WTC11 (cell line): Measurements from ENCODE around the gene TRPC4AP. TPM values are rescaled to one million over a fixed set of nuclear protein-coding genes. Genes with fewer than 3 reads are reported as not detected.

Experiments
- ATAC-seq: fragments of 200-7000 bp; cut with Tn5 transposase; 2 replicates; pipeline ENCODE4 v1.10.0; 2021; ENCODE audit warnings: mild to moderate bottlenecking, moderate library complexity
- CTCF ChIA-PET: fragments of 300-600 bp; sonication (Branson Sonifier 250); formaldehyde crosslinking; loops from one replicate; lab custom pipeline; 2021; ENCODE audit warnings: antibody characterized with exemption; lab: Charles Lee
- POLR2A ChIA-PET: fragments of 350-600 bp; sonication (Branson Sonifier 250); formaldehyde crosslinking; loops from one replicate; lab custom pipeline; 2021; ENCODE audit warnings: antibody characterized with exemption; lab: Charles Lee
- DNase-seq: peaks from one replicate; pipeline ENCODE4 v3.0.0; 2021; ENCODE audit warnings: low spot score
- H3K27ac Mint-ChIP-seq: 2 replicates; pipeline ENCODE4 v1.8.0; 2021; ENCODE audit warnings: mixed read lengths
- H3K27me3 Mint-ChIP-seq: 2 replicates; pipeline ENCODE4 v1.8.0; 2021; ENCODE audit warnings: low read depth, mild to moderate bottlenecking, moderate library complexity, mixed read lengths
- H3K36me3 Mint-ChIP-seq: 2 replicates; pipeline ENCODE4 v1.8.0; 2021; ENCODE audit warnings: mixed read lengths
- H3K4me1 Mint-ChIP-seq: 2 replicates; pipeline ENCODE4 v1.8.0; 2022; ENCODE audit warnings: mixed read lengths
- H3K4me3 Mint-ChIP-seq: 2 replicates; pipeline ENCODE4 v1.8.0; 2021; ENCODE audit warnings: mild to moderate bottlenecking, moderate library complexity, mixed read lengths
- H3K9me3 Mint-ChIP-seq: 2 replicates; pipeline ENCODE4 v1.8.0; 2021; ENCODE audit warnings: mixed read lengths
- ATF3 ChIP-seq: sonication (generic); formaldehyde crosslinking; conservative IDR thresholded peaks from 2 replicates; pipeline ENCODE4 v1.8.1; 2022; ENCODE audit warnings: mild to moderate bottlenecking, missing genetic modification reagents
- E2F5 ChIP-seq: sonication (generic); formaldehyde crosslinking; IDR thresholded peaks from 2 replicates; pipeline ENCODE4 v1.8.1; 2022; ENCODE audit warnings: mild to moderate bottlenecking, moderate library complexity, missing genetic modification reagents
- FOXJ3 ChIP-seq: sonication (generic); formaldehyde crosslinking; IDR thresholded peaks from 2 replicates; pipeline ENCODE4 v1.9.0; 2021; ENCODE audit warnings: missing genetic modification reagents, mild to moderate bottlenecking, borderline replicate concordance
- FOXP4 ChIP-seq: sonication (generic); formaldehyde crosslinking; IDR thresholded peaks from 2 replicates; pipeline ENCODE4 v1.8.0; 2022; ENCODE audit warnings: mild to moderate bottlenecking, missing genetic modification reagents
- HMGA2 ChIP-seq: fragments of 250-450 bp; sonication (Bioruptor Pico); IDR thresholded peaks from 2 replicates; pipeline ENCODE4 v1.4.0; 2021; ENCODE audit warnings: mild to moderate bottlenecking, moderate library complexity
- IRF2 ChIP-seq: sonication (generic); formaldehyde crosslinking; IDR thresholded peaks from 2 replicates; pipeline ENCODE4 v1.8.0; 2022; ENCODE audit warnings: low read depth, missing genetic modification reagents, borderline replicate concordance
- KAT7 ChIP-seq: sonication (generic); formaldehyde crosslinking; IDR thresholded peaks from 2 replicates; pipeline ENCODE4 v1.8.1; 2023; ENCODE audit warnings: missing genetic modification reagents, mild to moderate bottlenecking, borderline replicate concordance
- MAX ChIP-seq: sonication (generic); formaldehyde crosslinking; IDR thresholded peaks from 2 replicates; pipeline ENCODE4 v1.8.0; 2022; ENCODE audit warnings: mild to moderate bottlenecking, missing genetic modification reagents
- MLX ChIP-seq: sonication (generic); formaldehyde crosslinking; IDR thresholded peaks from 2 replicates; pipeline ENCODE4 v1.8.1; 2023; ENCODE audit warnings: mild to moderate bottlenecking, missing genetic modification reagents, moderate library complexity
- NFE2L1 ChIP-seq: sonication (generic); formaldehyde crosslinking; IDR thresholded peaks from 2 replicates; pipeline ENCODE4 v1.8.1; 2023; ENCODE audit warnings: missing genetic modification reagents
- NFYB ChIP-seq: sonication (generic); formaldehyde crosslinking; conservative IDR thresholded peaks from 2 replicates; pipeline ENCODE4 v1.8.0; 2022; ENCODE audit warnings: low read depth, missing genetic modification reagents
- NR1H2 ChIP-seq: sonication (generic); formaldehyde crosslinking; IDR thresholded peaks from 2 replicates; pipeline ENCODE4 v1.9.0; 2021; ENCODE audit warnings: mild to moderate bottlenecking, moderate library complexity, missing genetic modification reagents
- OVOL2 ChIP-seq: fragments of 250-450 bp; sonication (Bioruptor Pico); IDR thresholded peaks from 2 replicates; pipeline ENCODE4 v1.9.0; 2021; ENCODE audit warnings: mild to moderate bottlenecking, borderline replicate concordance
- PRRX2 ChIP-seq: fragments of 250-450 bp; sonication (Bioruptor Pico); IDR thresholded peaks from 2 replicates; pipeline ENCODE4 v1.8.0; 2021; ENCODE audit warnings: mild to moderate bottlenecking
- RELA ChIP-seq: sonication (generic); formaldehyde crosslinking; IDR thresholded peaks from 2 replicates; pipeline ENCODE4 v1.8.1; 2022; ENCODE audit warnings: missing genetic modification reagents, mild to moderate bottlenecking, borderline replicate concordance
- SMAD4 ChIP-seq: sonication (generic); formaldehyde crosslinking; IDR thresholded peaks from 2 replicates; pipeline ENCODE4 v1.8.0; 2022; ENCODE audit warnings: mild to moderate bottlenecking, missing genetic modification reagents
- TEAD1 ChIP-seq: sonication (generic); formaldehyde crosslinking; IDR thresholded peaks from 2 replicates; pipeline ENCODE4 v1.8.0; 2022; ENCODE audit warnings: mild to moderate bottlenecking, missing genetic modification reagents
- ZNF138 ChIP-seq: sonication (generic); formaldehyde crosslinking; conservative IDR thresholded peaks from 2 replicates; pipeline ENCODE4 v1.8.1; 2022; ENCODE audit warnings: mild to moderate bottlenecking, moderate library complexity, missing genetic modification reagents
- ZNF416 ChIP-seq: fragments of 250-450 bp; sonication (Bioruptor Pico); IDR thresholded peaks from 2 replicates; pipeline ENCODE4 v1.9.0; 2021; ENCODE audit warnings: mild to moderate bottlenecking, inconsistent platforms
- ZNF423 ChIP-seq: fragments of 250-450 bp; sonication (Bioruptor Pico); IDR thresholded peaks from 2 replicates; pipeline ENCODE4 v2.1.2; 2022; ENCODE audit warnings: mild to moderate bottlenecking, moderate library complexity
- ZNF532 ChIP-seq: fragments of 250-450 bp; sonication (Bioruptor Pico); IDR thresholded peaks from 2 replicates; pipeline ENCODE4 v1.9.0; 2021; ENCODE audit warnings: mild to moderate bottlenecking, borderline replicate concordance
- ZNF671 ChIP-seq: fragments of 250-450 bp; sonication (Bioruptor Pico); IDR thresholded peaks from 2 replicates; pipeline ENCODE4 v1.8.0; 2021; ENCODE audit warnings: mild to moderate bottlenecking
- total RNA-seq: library from RNA; stranded (reverse); gene quantifications from 3 replicates; pipeline ENCODE4 v1.2.3, GENCODE V29; 2021

The TRPC4AP gene
- total RNA-seq, 1 experiment from 2014 or later: 73.8 TPM

- no peaks in the 10 kb centered on the region for H3K4me1 Mint-ChIP-seq
- no peak for TF ChIP-seq FOXP4
- no peak for TF ChIP-seq ZNF532 (CRISPR knock-in tag)
- TF ChIP-seq FOXJ3 (CRISPR knock-in tag): no peak
- TF ChIP-seq NFYB (CRISPR knock-in tag): no peak
- TF ChIP-seq IRF2: no peak
- TF ChIP-seq HMGA2: no peak
- no peak for TF ChIP-seq RELA
- no peak for TF ChIP-seq MAX (CRISPR knock-in tag)
- ATAC-seq: no peak
- no peak for DNase-seq
- H3K27me3 Mint-ChIP-seq: no peaks in the 10 kb centered on the region
- H3K9me3 Mint-ChIP-seq: no peaks in the 10 kb centered on the region
- POLR2A ChIA-PET: no interaction called here
- H3K4me3 Mint-ChIP-seq: no peak overlapping the region
- CTCF ChIA-PET: no interaction called here
- no peak overlapping the region for H3K27ac Mint-ChIP-seq
- peaks cover 24% of the 10 kb centered on the region for H3K36me3 Mint-ChIP-seq
Observed at GRCh38 chr20:35042268-35042667, 50.3 kb downstream of the TRPC4AP start.

GRCh38 chr20:35040646-35041045 lies 52.0 kb downstream of the TRPC4AP start:
- peaks cover 22% of the 10 kb centered on the region for H3K36me3 Mint-ChIP-seq
- DNase-seq (no peak), ATAC-seq (no peak)
- TF ChIP-seq TEAD1 (CRISPR knock-in tag): no peak
- no peak for TF ChIP-seq NFE2L1 (CRISPR knock-in tag)
- no peak for TF ChIP-seq ZNF671 (CRISPR knock-in tag)
- H3K27me3 Mint-ChIP-seq: no peaks in the 10 kb centered on the region
- H3K9me3 Mint-ChIP-seq: no peaks in the 10 kb centered on the region
- ChIA-PET CTCF (no interaction called here), POLR2A (no interaction called here)
- no peak overlapping the region for H3K27ac Mint-ChIP-seq
- H3K4me1 Mint-ChIP-seq: no peaks in the 10 kb centered on the region
- H3K4me3 Mint-ChIP-seq: no peak overlapping the region

GRCh38 chr20:35039846-35040489 lies 52.6 kb downstream of the TRPC4AP start:
- TF ChIP-seq ZNF416: no peak
- no peak for TF ChIP-seq PRRX2 (CRISPR knock-in tag)
- TF ChIP-seq MAX (CRISPR knock-in tag): no peak
- no peak for TF ChIP-seq MLX
- TF ChIP-seq NR1H2 (CRISPR knock-in tag): no peak
- TF ChIP-seq SMAD4 (CRISPR knock-in tag): no peak
- TF ChIP-seq ATF3 (CRISPR knock-in tag): no peak
- TF ChIP-seq OVOL2 (CRISPR knock-in tag): no peak
- no peak for TF ChIP-seq ZNF423 (CRISPR knock-in tag)
- no peak for TF ChIP-seq KAT7 (CRISPR knock-in tag)
- TF ChIP-seq ZNF138 (CRISPR knock-in tag): no peak
- no peak for TF ChIP-seq E2F5 (CRISPR knock-in tag)
- TF ChIP-seq, all 79 proteins: peak for 0
- ATAC-seq: no peak
- Mint-ChIP-seq H3K4me3 (no peak overlapping the region), H3K27me3 (no peaks in the 10 kb centered on the region), H3K27ac (peak overlapping the region; percentile 86), H3K36me3 (peaks cover 24% of the 10 kb centered on the region), H3K4me1 (no peaks in the 10 kb centered on the region), H3K9me3 (no peaks in the 10 kb centered on the region)
- DNase-seq: no peak
- CTCF ChIA-PET: interaction anchor here (1.0 kb wide), 1 partner anchor 270 kb away, joined by 4 read pairs; no protein-coding TSS in a partner anchor
- POLR2A ChIA-PET: no interaction called here
